Bronchial epithelial cell (primary cell): Measurements from ENCODE around the gene BHLHE23. TPM values are rescaled to one million over a fixed set of nuclear protein-coding genes. Genes with fewer than 3 reads are reported as not detected.

ENCODE experiments used
- DNase-seq: peaks from one replicate; pipeline ENCODE4 v3.0.0-alpha.2; 2010; ENCODE audit warnings: low read depth
- FAIRE-seq: peaks from 2 replicates; lab custom pipeline; 2011; peaks lifted over from hg19 to GRCh38; lab: Jason Lieb, UNC
- H3K27me3 ChIP-seq: 2 replicates; pipeline ENCODE4 v1.5.1; 2011; ENCODE audit warnings: low read length; ENCODE audit not compliant: control insufficient read depth, insufficient read depth
- H3K36me3 ChIP-seq: 2 replicates; pipeline ENCODE4 v1.5.1; 2011; ENCODE audit warnings: low read length; ENCODE audit not compliant: control insufficient read depth, insufficient read depth
- H3K4me3 ChIP-seq: 2 replicates; pipeline ENCODE4 v1.5.1; 2011; ENCODE audit warnings: mild to moderate bottlenecking, low read depth, low read length, control low read depth
- total RNA-seq: library from RNA; depleted of rRNA; stranded (reverse); fragments of >200 nt; gene quantifications from 2 replicates; pipeline ENCODE4 v1.2.1, GENCODE V29; 2014
- TF ChIP-seq, protein P1 (sequence below): IDR thresholded peaks from 2 replicates; pipeline ENCODE4 v1.5.1; 2011; ENCODE audit warnings: mild to moderate bottlenecking, moderate library complexity, low read length, control low read depth, inconsistent platforms; ENCODE audit not compliant: insufficient read depth, severe bottlenecking

The BHLHE23 gene
- total RNA-seq, 1 donor from 2014 or later = not detected

- no peaks in the 10 kb centered on the region for H3K36me3 ChIP-seq
- no peak overlapping the region for H3K4me3 ChIP-seq
- peaks cover 2% of the 10 kb centered on the region for H3K27me3 ChIP-seq
- TF ChIP-seq, protein P1, sequence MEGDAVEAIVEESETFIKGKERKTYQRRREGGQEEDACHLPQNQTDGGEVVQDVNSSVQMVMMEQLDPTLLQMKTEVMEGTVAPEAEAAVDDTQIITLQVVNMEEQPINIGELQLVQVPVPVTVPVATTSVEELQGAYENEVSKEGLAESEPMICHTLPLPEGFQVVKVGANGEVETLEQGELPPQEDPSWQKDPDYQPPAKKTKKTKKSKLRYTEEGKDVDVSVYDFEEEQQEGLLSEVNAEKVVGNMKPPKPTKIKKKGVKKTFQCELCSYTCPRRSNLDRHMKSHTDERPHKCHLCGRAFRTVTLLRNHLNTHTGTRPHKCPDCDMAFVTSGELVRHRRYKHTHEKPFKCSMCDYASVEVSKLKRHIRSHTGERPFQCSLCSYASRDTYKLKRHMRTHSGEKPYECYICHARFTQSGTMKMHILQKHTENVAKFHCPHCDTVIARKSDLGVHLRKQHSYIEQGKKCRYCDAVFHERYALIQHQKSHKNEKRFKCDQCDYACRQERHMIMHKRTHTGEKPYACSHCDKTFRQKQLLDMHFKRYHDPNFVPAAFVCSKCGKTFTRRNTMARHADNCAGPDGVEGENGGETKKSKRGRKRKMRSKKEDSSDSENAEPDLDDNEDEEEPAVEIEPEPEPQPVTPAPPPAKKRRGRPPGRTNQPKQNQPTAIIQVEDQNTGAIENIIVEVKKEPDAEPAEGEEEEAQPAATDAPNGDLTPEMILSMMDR = no peak
- FAIRE-seq (no peak), DNase-seq (no peak)
Observed at GRCh38 chr20:63045401-63045800, 38.6 kb upstream of the BHLHE23 start.

DNA sequence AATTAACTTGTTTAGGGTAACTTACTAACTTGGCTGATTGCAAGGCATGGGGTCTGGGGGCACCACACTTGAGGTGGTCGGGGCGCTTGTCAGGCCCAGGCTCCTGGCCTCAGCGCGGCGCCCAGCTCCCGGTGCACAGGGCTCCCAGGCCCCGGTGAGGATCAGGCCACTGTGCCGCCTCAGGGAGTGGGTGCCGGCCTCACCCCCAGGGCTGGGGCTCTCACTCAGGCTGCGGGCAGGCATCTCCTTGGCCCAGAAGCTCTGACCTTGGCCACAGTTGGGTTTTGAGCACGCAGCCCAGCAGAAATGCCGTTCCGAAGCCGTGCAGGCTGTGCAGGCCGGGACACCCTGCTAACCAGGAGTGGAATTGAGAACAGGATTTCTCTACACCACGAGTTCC lies 37.8 kb upstream of the BHLHE23 start:
- TF ChIP-seq, protein P1 = no peak

DNA sequence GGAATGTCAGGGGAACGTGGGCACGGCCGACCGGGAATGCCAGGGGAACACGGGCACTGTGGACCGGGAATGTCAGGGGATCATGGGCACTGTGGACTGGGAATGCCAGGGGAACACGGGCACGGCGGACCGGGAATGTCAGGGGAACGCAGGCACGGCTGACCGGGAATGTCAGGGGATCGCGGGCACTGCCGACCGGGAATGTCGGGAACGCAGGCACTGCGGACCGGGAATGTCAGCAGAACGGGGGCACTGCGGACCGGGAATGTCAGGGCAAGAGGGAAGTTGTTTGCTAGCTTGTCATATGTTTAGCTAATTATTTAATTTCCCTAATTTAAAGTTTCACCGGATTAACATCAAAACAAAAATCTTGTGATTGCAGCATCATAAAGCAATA lies 37.4 kb upstream of the BHLHE23 start:
- no peak for DNase-seq
- no peaks in the 10 kb centered on the region for H3K36me3 ChIP-seq
- peaks cover 2% of the 10 kb centered on the region for H3K27me3 ChIP-seq
- TF ChIP-seq, protein P1 = no peak
- FAIRE-seq = no peak
- no peak overlapping the region for H3K4me3 ChIP-seq

More for the DNA sequence above, 37.8 kb upstream of the BHLHE23 start:
- no peak for DNase-seq
- Histone ChIP-seq H3K36me3 (no peaks in the 10 kb centered on the region), H3K4me3 (no peak overlapping the region), H3K27me3 (peaks cover 2% of the 10 kb centered on the region)
- no peak for FAIRE-seq

DNA sequence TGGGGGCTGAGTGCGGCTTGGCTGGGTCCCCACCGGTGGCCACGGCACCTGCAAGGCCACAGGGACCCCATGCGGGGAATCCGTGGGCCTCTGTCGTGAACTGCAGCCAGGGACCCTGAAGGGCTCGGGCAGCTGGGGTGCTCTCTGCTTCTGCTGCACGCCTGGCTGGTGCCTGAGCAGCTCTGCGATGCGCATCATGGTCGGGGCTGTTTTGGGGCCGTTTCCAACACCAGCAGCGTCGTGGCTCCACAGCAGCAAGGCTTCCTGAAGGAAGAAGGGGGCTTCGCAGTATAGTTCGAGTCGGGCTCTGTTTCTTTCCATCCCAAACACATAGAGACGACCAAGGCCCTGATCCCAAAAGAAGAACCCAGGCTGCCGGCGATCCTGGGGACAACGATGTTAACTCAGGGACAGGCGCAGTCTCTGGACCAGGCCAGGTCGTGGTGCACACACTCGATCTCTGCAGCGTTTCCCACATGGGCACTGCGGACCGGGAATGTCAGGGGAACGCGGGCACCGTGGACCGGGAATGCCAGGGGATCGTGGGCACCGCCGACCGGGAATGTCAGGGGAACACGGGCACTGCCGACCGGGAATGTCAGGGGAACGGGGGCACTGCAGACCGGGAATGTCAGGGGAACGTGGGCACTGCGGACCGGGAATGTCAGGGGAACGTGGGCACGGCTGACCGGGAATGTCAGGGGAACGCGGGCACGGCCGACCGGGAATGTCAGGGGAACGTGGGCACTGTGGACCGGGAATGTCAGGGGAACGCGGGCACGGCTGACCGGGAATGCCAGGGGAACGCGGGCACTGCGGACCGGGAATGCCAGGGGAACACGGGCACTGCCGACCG lies 36.8 kb upstream of the BHLHE23 start:
- Histone ChIP-seq H3K4me3 (no peak overlapping the region), H3K36me3 (no peaks in the 10 kb centered on the region), H3K27me3 (peaks cover 2% of the 10 kb centered on the region)
- FAIRE-seq (no peak), DNase-seq (no peak)
- TF ChIP-seq, protein P1 = no peak

- peaks cover 2% of the 10 kb centered on the region for H3K27me3 ChIP-seq
- TF ChIP-seq, protein P1 = no peak
- no peak for FAIRE-seq
Observed at GRCh38 chr20:63042448-63043071, 35.8 kb upstream of the BHLHE23 start.

More at GRCh38 chr20:63042448-63043071, 35.8 kb upstream of the BHLHE23 start:
- DNase-seq = no peak
- Histone ChIP-seq H3K4me3 (no peak overlapping the region), H3K36me3 (no peaks in the 10 kb centered on the region)
